IPS-20b (cell line): ENCODE measurements around the gene DPYD.

Source experiments
- H3K27ac ChIP-seq: one replicate; pipeline ENCODE4 v1.5.1; 2013; ENCODE audit warnings: low read length
- H3K27me3 ChIP-seq: 2 replicates; pipeline ENCODE4 v1.6.1; 2013; ENCODE audit warnings: mild to moderate bottlenecking, low read length, inconsistent platforms; ENCODE audit not compliant: insufficient read depth
- H3K36me3 ChIP-seq: 2 replicates; pipeline ENCODE4 v1.6.1; 2013; ENCODE audit warnings: low read depth, mild to moderate bottlenecking, inconsistent platforms, low read length, moderate library complexity; ENCODE audit not compliant: insufficient read depth
- H3K4me1 ChIP-seq: 2 replicates; pipeline ENCODE4 v1.6.1; 2013; ENCODE audit warnings: mild to moderate bottlenecking, control low read depth, inconsistent platforms, low read length, moderate library complexity; ENCODE audit not compliant: insufficient read depth
- H3K4me3 ChIP-seq: 2 replicates; pipeline ENCODE4 v1.5.1; 2013; ENCODE audit warnings: mild to moderate bottlenecking, low read length, inconsistent platforms
- H3K9ac ChIP-seq: 2 replicates; pipeline ENCODE4 v1.6.1; 2013; ENCODE audit warnings: low read depth, mild to moderate bottlenecking, inconsistent platforms, low read length, moderate library complexity
- H3K9me3 ChIP-seq: 2 replicates; pipeline ENCODE4 v1.6.1; 2013; ENCODE audit warnings: mild to moderate bottlenecking, low read depth, low read length, inconsistent platforms; ENCODE audit not compliant: insufficient read depth

The DPYD gene

DNA sequence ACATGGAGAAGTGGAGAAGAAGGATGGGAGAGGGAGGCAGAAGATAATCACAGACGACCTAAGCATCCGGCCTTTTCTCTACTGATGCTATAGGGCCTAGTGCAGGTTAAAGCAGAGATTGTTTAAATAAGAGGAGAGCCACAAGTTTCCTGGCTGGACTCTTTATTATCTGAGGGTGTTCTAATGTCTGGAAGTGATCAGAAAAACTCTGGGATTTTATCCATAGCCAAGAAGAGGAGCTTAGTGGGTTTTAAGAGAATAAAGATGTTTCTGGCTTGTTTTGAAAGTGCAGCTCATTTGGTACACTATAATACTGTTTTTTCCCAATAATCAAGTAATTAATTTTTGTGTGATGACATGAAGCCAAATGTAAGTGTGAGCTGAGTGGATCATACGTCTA, 780.2 kb downstream of the DPYD start:
- peaks cover 12% of the 10 kb centered on the region for H3K4me1 ChIP-seq
- no peaks in the 10 kb centered on the region for H3K27me3 ChIP-seq
- H3K9ac ChIP-seq, result no peak overlapping the region
- H3K4me3 ChIP-seq, result no peak overlapping the region
- no peaks in the 10 kb centered on the region for H3K36me3 ChIP-seq
- no peaks in the 10 kb centered on the region for H3K9me3 ChIP-seq
- no peak overlapping the region for H3K27ac ChIP-seq

- Histone ChIP-seq H3K9ac (no peak overlapping the region), H3K36me3 (no peaks in the 10 kb centered on the region), H3K9me3 (no peaks in the 10 kb centered on the region), H3K27ac (no peak overlapping the region), H3K4me1 (peaks cover 7% of the 10 kb centered on the region), H3K4me3 (no peak overlapping the region), H3K27me3 (no peaks in the 10 kb centered on the region)
These were observed 781.3 kb downstream of the DPYD start for GRCh38 chr1:97139512-97139911.

- H3K9me3 ChIP-seq, result no peaks in the 10 kb centered on the region
- H3K36me3 ChIP-seq, result no peaks in the 10 kb centered on the region
- H3K4me1 ChIP-seq, result peaks cover 7% of the 10 kb centered on the region
- no peaks in the 10 kb centered on the region for H3K27me3 ChIP-seq
- H3K9ac ChIP-seq, result no peak overlapping the region
- no peak overlapping the region for H3K27ac ChIP-seq
- H3K4me3 ChIP-seq, result no peak overlapping the region
These were observed 782.3 kb downstream of the DPYD start for GRCh38 chr1:97138515-97139032.

GRCh38 chr1:97137862-97138514, 782.8 kb downstream of the DPYD start:
- H3K9me3 ChIP-seq, result no peaks in the 10 kb centered on the region
- no peaks in the 10 kb centered on the region for H3K36me3 ChIP-seq
- H3K4me1 ChIP-seq, result peaks cover 7% of the 10 kb centered on the region
- no peak overlapping the region for H3K27ac ChIP-seq
- H3K9ac ChIP-seq, result no peak overlapping the region
- no peak overlapping the region for H3K4me3 ChIP-seq
- no peaks in the 10 kb centered on the region for H3K27me3 ChIP-seq

DNA sequence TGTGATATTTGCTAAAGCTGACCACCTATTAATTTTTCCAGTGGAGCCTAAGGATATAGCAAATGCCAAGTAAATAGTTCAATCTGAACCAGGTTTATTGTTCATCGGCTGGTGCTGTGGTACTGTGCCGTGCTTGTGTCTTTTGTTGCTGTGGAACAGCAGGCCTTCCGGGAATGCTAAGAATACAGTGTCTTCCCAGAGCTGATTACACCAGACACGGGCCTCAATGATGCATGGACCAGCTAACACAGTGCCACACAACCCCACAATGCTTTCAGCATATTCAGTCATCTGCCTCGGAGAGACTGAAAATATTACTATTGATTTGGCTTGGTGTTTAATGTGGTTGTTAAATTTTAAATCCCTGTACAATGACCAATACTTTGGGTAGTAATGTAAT, 783.8 kb downstream of the DPYD start:
- H3K4me3 ChIP-seq, result no peak overlapping the region
- H3K27me3 ChIP-seq, result no peaks in the 10 kb centered on the region
- H3K9ac ChIP-seq, result no peak overlapping the region
- H3K4me1 ChIP-seq, result peaks cover 7% of the 10 kb centered on the region
- H3K36me3 ChIP-seq, result no peaks in the 10 kb centered on the region
- H3K9me3 ChIP-seq, result no peaks in the 10 kb centered on the region
- no peak overlapping the region for H3K27ac ChIP-seq

DNA sequence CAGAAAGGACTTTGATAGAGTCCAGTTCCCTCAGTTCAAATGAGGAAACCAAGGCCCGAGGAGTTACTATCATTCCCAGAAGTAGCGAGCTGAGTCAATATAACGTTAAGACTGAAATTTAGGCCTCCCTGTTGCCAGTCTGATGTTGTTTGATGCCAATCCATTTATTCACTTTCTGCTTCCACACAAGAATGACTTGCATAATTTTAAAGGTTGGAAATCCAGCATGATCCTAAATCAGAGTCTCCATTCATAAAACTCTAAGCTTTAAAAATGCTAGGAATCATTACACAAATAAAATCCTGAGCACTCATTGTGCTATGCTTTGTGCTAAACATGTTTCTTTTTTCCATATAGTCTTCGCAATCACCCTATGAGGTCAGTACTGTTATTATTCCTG, 784.9 kb downstream of the DPYD start:
- H3K4me1 ChIP-seq, result peaks cover 7% of the 10 kb centered on the region
- no peaks in the 10 kb centered on the region for H3K36me3 ChIP-seq
- H3K27ac ChIP-seq, result no peak overlapping the region
- H3K27me3 ChIP-seq, result no peaks in the 10 kb centered on the region
- no peak overlapping the region for H3K4me3 ChIP-seq
- H3K9me3 ChIP-seq, result no peaks in the 10 kb centered on the region
- H3K9ac ChIP-seq, result no peak overlapping the region

GRCh38 chr1:97128426-97128825, 792.4 kb downstream of the DPYD start:
- H3K36me3 ChIP-seq, result no peaks in the 10 kb centered on the region
- no peak overlapping the region for H3K27ac ChIP-seq

GRCh38 chr1:97123717-97124431, 797.0 kb downstream of the DPYD start:
- H3K27ac ChIP-seq, result no peak overlapping the region
- H3K4me3 ChIP-seq, result no peak overlapping the region
- no peaks in the 10 kb centered on the region for H3K36me3 ChIP-seq
- no peaks in the 10 kb centered on the region for H3K27me3 ChIP-seq
- H3K4me1 ChIP-seq, result peaks cover 15% of the 10 kb centered on the region
- no peaks in the 10 kb centered on the region for H3K9me3 ChIP-seq
- no peak overlapping the region for H3K9ac ChIP-seq

More at GRCh38 chr1:97128426-97128825, 792.4 kb downstream of the DPYD start:
- H3K4me3 ChIP-seq, result no peak overlapping the region
- no peaks in the 10 kb centered on the region for H3K27me3 ChIP-seq
- no peak overlapping the region for H3K9ac ChIP-seq
- H3K4me1 ChIP-seq, result no peaks in the 10 kb centered on the region
- H3K9me3 ChIP-seq, result no peaks in the 10 kb centered on the region

DNA sequence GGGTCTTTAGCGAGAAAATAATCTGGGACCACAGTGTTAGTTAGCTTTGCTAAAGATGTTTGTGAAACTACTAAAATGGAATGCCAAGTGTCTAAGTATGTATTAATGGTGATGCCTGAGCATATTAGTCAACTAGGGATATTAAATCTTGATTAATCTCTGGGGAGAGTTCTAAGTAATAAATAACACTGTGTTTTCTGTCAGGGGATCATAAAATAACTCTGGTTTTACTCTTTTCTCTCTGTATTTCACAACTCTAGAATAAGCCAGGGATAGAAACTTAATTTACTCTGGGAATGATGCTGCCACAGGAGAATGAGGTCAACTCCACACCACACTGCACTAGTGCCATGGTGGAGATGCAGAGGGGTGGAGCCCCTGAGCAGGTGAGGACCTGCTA, 800.0 kb downstream of the DPYD start:
- Histone ChIP-seq H3K9me3 (no peaks in the 10 kb centered on the region), H3K4me3 (no peak overlapping the region), H3K4me1 (peaks cover 16% of the 10 kb centered on the region), H3K27me3 (no peaks in the 10 kb centered on the region), H3K36me3 (no peaks in the 10 kb centered on the region), H3K9ac (no peak overlapping the region), H3K27ac (no peak overlapping the region)

- Histone ChIP-seq H3K4me1 (peaks cover 18% of the 10 kb centered on the region), H3K9me3 (no peaks in the 10 kb centered on the region), H3K9ac (no peak overlapping the region), H3K27me3 (no peaks in the 10 kb centered on the region), H3K36me3 (no peaks in the 10 kb centered on the region), H3K4me3 (no peak overlapping the region), H3K27ac (no peak overlapping the region)
These were observed 801.3 kb downstream of the DPYD start for GRCh38 chr1:97119260-97120158.

DNA sequence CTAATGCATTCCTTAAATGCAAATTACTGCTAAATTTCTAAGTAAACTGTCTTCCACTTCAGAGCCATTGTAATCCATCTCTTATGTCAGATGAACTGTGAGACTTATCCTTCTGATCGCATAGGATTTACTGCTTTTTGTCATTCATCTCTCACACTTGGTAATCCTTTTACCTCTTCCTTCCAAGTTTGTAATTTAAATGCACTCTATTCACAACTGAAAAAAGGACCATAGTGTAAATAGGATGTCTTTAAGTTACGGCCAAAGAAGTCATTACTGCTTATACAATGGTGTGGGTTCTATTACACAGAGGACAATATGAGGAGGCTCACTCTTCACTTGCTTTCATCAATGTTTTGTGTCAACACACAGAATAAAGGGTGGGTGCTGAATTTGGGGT, 806.0 kb downstream of the DPYD start:
- peak overlapping the region; percentile 11; the same call in 1 of the 2 replicates for H3K4me3 ChIP-seq
- H3K27ac ChIP-seq, result no peak overlapping the region

More for the DNA sequence above, 806.0 kb downstream of the DPYD start:
- H3K9me3 ChIP-seq, result no peaks in the 10 kb centered on the region
- peaks cover 19% of the 10 kb centered on the region for H3K4me1 ChIP-seq
- no peak overlapping the region for H3K9ac ChIP-seq
- no peaks in the 10 kb centered on the region for H3K36me3 ChIP-seq
- no peaks in the 10 kb centered on the region for H3K27me3 ChIP-seq
